Measurements from ENCODE around the gene OSCAR. TPM values are rescaled to one million over a fixed set of nuclear protein-coding genes. Genes with fewer than 3 reads are reported as not detected.

OSCAR gene
- total and polyA plus RNA-seq, 2 of the 13 experiments (the other 11 are each of a cell fraction or from before 2014, with no cell fraction given): 1.9 TPM; not detected in 1

DNA sequence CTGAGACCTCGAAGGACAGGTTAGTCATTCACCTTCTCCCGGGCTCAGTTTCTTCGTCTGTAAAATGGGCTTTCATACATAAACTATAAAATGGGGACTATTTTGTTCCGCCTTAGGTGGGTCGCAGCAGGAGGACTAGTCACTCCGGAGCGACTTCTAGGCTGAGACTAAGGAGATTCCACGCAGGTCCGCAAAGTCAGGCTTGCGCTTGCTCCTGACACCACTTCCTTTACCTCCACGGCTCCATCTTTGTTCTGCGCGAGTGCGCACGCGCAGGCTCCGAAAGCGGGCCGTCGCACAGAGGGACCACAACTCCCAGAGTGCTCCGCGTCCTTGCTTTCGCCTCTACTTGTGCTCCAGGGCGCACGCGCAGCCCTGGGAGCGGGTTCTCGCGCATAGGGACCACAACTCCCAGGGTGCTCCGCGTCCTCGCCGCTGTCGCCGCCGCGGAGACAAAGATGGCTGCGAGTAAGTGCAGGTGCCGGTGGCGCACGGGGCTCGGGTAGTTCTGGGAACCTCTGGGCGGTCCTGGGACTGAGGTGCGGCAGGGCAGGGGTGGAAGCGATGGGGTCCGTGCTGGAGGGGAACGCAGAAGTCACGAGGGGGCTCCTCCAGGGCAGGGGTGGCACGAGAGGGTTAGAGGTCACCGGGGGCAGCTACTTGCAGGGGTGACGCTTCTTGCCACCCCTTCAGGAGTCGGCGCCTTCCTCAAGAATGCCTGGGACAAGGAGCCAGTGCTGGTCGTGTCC is 2.0 kb upstream of the OSCAR start, which contains the start of gene NDUFA3 (continued):
- TF ChIP-seq ZNF362 (CRISPR knock-in tag; IDR thresholded peaks at IDR 0.05; ENCODE audit: borderline replicate concordance): no peak
- TF ChIP-seq FOXP4 (CRISPR knock-in tag; IDR thresholded peaks at IDR 0.05): no peak; the same call in 1 of the 2 replicates
- TF ChIP-seq CEBPB (IDR thresholded peaks at IDR 0.05; ENCODE audit: borderline replicate concordance, low read depth, low read length): no peak
- no peak for TF ChIP-seq ZBTB1 (CRISPR knock-in tag; IDR thresholded peaks at IDR 0.05; ENCODE audit: borderline replicate concordance)
- TF ChIP-seq, protein P1, sequence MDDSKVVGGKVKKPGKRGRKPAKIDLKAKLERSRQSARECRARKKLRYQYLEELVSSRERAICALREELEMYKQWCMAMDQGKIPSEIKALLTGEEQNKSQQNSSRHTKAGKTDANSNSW (CRISPR knock-in tag; IDR thresholded peaks at IDR 0.05; ENCODE audit: borderline replicate concordance): peak; percentile 64; the same call in 1 of the 2 replicates
- peak; percentile 16; the same call in 1 of the 2 replicates for TF ChIP-seq HINFP (CRISPR knock-in tag; IDR thresholded peaks at IDR 0.05; ENCODE audit: low read depth)
- peak; percentile 75 for TF ChIP-seq E2F1 (CRISPR knock-in tag; IDR thresholded peaks at IDR 0.05)
- TF ChIP-seq MTA1 (CRISPR knock-in tag; IDR thresholded peaks at IDR 0.05; ENCODE audit: borderline replicate concordance): peak; percentile 48; the same call in 1 of the 2 replicates
- TF ChIP-seq, protein P2, sequence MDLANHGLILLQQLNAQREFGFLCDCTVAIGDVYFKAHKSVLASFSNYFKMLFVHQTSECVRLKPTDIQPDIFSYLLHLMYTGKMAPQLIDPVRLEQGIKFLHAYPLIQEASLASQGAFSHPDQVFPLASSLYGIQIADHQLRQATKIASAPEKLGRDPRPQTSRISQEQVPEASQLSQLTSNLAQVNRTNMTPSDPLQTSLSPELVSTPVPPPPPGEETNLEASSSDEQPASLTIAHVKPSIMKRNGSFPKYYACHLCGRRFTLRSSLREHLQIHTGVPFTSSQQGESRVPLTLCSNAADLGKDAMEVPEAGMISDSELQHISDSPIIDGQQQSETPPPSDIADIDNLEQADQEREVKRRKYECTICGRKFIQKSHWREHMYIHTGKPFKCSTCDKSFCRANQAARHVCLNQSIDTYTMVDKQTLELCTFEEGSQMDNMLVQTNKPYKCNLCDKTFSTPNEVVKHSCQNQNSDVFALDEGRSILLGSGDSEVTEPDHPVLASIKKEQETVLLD (CRISPR knock-in tag; IDR thresholded peaks at IDR 0.05; ENCODE audit: low read depth): peak; percentile 76; the same call in 1 of the 2 replicates
- no peak for TF ChIP-seq USF2 (IDR thresholded peaks at IDR 0.05; ENCODE audit: low read depth, low read length)
- no peak for TF ChIP-seq USF2 (CRISPR knock-in tag; IDR thresholded peaks at IDR 0.05; ENCODE audit: borderline replicate concordance)
- TF ChIP-seq HIC2 (CRISPR knock-in tag; IDR thresholded peaks at IDR 0.05; ENCODE audit: low read depth): no peak
- TF ChIP-seq IKZF4 (CRISPR knock-in tag; IDR thresholded peaks at IDR 0.05; ENCODE audit: borderline replicate concordance, low read depth, not compliant biosample characterization): no peak
- TF ChIP-seq ZKSCAN1 (IDR thresholded peaks at IDR 0.05; ENCODE audit: low read length): no peak
- no peak for TF ChIP-seq SKI (IDR thresholded peaks at IDR 0.05; ENCODE audit: partially characterized antibody)
